ENCODE measurements around the gene NDUFS6.

Gene NDUFS6

DNA sequence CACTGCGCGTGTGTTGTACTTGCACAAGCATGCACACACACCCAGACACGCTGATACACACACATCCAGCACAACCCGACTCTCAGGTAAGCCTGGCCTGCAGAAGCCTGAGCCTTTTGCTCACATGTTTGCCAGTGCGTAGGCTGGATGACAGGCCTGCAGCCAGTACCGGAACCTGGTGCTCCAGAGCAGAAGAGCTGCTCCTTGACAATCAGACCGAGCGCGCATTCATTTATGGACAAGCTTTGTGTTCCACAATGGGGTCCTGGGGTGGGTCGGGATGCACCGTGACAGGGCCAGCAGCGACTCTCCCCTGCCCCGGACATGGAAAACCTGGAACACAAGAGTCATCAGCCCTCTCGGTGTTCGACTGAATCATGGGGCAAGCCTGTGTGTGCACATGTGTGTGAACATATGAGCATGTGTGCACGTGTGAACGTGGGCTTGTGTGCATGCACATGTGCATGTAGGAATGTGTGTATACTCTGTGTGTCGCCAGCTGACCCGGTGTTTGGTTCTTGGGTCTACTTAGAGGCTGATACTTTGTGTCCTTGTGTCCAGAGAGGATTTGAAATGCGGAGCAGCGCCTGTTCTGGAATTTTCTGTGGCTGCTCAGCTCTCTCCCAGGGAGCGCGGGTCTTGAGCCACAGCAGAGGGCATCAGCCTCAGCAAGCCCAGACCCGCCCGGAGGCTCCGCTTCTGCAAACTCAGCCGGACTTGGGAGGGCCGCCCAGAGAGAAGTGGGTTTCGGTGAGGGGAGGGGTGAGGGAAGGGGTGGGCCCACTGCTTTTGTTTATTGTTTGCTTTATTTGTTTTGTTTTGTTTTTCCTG, 49.3 kb downstream of the NDUFS6 start:
- no peak for DNase-seq

GRCh38 chr5:1851290-1851934, 50.2 kb downstream of the NDUFS6 start:
- no peak for DNase-seq

DNA sequence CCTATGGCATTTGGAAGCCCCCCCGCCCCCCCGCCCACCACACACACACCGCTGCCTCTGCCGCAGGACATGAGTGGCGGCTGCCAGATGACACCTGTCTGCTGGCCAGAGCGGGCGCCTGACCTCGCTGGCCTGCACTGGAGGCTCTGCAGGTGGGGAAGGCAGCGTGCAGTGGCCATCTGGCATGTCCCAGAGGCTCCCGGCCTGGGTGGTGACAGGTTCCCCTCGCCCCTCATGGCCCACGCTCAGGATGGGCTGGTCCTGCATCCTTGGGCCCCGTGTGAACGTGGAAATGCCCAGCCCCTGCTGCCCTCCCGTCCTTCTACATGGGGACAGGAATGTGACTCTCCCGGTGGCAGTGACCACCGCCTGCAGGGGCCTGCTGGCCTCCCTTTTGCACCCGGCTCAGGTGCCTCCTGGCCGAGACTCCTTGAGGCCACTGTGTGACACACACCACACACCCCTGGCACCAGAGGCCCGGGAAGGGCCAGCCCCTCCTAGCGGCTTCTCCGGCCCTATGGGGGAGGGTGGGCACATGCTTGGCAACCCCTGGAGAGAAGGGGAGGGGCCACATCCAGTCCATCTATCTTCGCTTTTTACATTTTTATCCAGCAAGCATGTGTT, 51.2 kb downstream of the NDUFS6 start:
- no peak for DNase-seq

DNA sequence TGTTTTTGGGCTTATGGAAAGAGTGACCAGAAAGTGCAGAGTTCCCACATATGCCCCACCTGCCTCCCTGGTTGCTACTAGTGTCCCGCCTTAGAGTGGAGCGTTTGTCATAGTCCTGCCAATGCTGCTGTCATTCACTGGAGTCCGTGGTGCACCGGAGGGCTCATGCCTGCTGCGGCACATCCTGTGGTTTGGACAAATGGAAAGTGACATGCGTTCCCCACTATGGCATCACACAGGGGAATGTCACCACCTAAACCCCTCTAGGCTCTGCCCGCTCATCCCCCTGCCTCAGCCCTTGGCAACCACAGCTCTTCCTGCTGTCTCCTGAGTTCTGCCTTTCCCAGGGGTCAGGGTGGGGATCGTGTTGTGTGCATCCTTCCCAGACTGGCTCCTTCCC, 52.3 kb downstream of the NDUFS6 start:
- DNase-seq: no peak

DNA sequence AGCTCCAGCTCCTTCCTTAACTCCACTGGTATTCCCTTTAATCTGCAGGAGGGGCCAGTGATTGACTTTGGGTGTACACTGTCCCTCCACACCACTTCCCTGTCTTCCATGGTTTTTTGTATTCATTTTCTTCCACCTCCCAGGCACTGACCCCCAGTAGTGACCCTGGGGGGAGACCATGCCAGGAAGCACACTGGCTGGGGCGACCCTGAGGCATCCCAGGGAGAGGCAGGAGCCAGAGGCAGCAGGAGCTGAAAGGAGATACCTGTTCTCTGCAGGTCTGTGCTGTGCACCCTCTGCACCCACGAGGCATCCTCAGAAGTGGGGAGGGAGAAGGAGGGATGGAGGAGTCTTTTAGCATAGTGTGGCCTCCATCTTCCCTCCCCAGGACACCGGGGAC, 53.9 kb downstream of the NDUFS6 start:
- no peak for DNase-seq

DNA sequence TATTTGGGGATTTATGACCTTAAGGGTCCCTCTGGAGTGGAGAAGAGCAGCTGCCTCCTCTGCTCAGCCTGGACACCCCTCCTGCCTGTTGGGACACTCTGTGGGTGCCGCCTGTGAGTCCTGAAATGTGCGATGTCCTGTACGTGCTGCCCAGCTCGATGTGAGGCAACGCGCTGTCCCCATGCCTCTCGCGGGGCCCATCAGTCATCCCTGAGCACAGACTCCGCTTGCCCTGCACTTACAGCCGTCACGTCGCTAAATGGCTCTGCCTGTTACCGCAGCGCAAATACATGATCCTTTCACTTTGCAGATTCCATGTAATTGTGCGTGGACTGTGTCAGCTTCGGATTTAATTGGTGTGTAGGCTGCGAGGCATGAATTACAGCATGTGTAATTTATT, 54.4 kb downstream of the NDUFS6 start:
- no peak for DNase-seq

DNA sequence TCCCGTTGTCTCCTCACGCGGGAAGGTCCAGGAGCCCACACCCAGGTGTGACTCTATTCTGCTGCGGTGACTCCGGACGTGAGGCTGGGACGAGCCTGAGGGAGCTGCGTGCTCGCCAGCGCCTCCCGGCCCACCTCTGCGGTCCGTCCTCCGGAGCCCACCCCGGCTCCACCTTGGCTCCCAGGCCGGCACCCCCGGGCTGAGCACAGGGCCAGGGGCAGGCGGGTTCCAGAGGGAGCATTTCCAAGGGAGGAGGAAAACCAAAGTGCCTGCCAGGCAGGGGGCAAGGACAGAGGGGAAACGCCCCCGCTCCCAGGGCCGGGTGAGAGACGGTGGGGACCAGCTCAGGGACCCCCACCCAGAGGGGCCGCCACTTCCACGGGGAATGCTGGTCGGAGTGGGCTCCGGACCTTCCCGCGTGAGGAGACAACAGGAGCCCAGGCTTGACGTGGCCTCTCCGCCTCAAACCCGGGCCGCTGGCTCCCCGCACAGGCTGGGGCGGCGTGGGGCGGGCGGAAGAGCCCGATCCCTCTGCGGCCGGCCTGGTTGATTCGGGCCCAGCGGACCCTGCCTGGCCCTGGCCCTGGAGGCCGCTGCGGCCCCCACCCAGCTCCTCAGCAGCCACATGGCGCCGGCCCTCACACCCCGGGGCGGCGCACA, 55.5 kb downstream of the NDUFS6 start:
- no peak for DNase-seq

- DNase-seq: no peak
Observed at GRCh38 chr5:1857256-1857600, 56.0 kb downstream of the NDUFS6 start.

DNA sequence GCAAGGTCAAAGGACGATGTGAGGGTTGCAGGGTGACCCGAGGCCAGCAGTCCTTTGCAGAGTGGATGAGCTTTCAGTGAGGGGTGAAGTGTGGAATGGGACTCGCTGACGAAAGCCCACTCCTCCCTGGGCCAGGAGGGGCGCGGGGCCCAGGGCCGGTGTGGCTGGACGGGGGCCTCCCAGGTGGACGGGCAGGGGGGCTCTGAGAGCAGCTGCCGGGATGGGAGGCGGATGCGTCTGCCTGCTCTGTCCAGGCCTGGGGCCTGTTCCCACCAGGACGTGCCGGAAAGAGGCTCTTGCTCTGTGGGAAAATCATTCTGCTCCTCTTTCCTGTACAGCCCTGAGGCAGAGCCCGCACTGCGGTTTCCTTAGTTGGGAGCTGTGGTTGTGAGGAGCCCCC, 57.2 kb downstream of the NDUFS6 start:
- DNase-seq: no peak

DNA sequence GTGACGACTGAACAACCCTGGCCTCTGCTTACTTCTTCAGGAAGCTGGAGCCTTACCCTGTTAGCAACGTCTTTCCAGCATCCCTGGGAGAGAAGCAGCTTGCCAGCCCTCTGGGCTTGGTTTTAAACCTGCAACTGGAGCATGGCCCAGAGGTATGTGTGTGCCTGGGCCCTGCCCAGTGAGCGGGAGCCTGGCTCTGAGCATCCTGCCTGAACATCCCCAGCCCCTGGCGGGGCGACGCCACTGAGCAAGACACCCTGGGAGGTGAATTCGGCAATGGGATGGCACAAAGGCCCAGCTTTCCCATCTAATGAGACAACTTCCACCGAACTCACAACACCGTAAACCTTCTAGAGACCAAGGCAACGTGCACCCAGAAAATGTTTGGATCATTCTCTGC, 57.9 kb downstream of the NDUFS6 start:
- no peak for DNase-seq

GRCh38 chr5:1860021-1860610, 58.9 kb downstream of the NDUFS6 start:
- DNase-seq: no peak

DNA sequence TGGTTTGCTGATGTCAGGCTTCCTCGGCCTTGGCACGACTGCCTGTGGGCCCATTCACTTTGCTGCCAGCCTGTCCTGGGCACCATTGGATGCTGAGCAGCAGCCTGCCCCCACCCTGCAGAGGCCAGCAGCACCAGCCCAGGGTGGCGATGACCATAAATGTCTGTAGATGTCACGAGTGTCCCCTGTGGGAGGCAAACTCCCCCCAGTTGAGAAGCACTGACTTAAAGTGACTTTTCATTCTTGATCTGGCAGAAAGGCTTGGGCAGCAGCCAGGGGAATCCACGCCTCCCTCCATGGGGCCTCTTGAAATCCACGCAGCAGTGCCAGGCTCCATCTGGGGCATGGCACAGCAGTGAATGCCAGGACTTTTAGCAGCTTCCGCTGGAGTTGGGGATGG, 59.7 kb downstream of the NDUFS6 start:
- DNase-seq: no peak

DNA sequence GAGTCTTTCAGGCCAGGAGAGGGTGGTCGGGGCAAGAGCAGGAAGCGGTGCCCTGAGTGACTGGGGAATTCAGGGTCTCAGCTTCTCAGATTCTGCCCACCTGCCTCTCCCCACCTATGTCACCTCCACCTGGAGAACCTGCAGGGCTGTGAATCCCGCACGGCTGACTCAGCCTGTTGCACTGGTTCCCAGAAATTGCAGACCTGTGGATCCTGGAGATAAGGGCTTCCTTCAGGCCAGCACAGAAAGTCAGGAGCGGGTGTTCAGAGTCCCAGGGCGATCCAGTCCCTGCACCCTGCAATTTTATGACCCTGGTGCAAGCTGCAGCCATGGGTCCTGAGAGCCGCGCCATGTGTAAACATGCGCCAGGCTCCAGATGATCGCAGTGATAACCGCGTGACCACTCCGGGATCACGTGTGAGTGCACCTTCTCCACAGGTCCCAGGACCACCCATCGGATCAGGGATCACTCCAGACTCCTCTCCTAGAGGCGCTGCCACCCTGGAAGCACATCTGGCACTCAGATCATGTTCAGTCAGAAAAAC, 63.8 kb downstream of the NDUFS6 start:
- DNase-seq: no peak

GRCh38 chr5:1865486-1865885, 64.3 kb downstream of the NDUFS6 start:
- no peak for DNase-seq
